ENCODE results near the gene PI4K2A.
"Not testable (repeated sequence)": the region's sequence is repeated elsewhere in the genome, so short reads cannot be mapped to it uniquely, and the experiment has no call there.

The PI4K2A gene

DNA sequence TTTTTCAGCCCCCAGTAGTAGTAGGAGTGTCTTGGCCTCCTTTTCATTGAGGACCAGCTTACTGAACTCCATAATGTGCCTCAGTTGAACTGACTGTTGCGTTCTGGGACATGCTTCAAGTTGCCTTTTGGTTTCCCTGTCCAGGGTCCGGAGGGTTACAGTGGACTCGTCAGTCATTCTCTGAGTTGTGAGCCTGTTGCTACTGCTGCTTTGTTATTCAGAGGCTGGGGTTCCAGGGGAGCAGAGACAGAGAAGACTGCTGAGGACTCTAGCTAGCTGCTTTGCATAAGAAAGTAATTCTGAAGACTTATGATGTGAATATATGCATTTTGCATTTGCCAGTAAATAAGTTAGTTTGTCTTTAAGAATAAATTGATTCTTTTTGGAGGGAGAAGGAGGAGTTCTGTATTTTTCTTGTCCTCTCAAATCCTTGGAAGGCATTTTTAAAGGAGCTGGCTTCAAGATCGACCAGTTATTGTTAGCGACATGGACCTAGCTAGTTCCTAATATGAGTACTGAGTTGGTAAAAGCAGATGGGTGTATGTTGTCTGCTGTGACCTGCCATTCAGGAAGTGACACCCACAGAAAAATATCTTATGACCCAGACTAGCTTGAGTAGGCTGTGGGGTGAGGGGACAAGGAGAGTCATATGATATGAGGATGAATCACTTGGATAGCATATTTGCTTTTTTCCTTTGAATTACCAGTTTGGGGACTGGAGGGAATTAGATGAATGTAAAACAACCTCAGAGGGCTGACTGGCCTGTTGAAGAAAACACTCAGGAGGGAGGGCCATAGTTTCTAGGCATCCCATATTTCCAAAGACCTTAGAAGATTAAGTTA is 8.3 kb downstream of the PI4K2A start:
- Histone ChIP-seq H3K36me3 (ENCODE audit: control insufficient read depth in 2 of 2, insufficient read depth in 2 of 2, low read length in 2 of 2) (peaks cover 21 to 29% of the 10 kb centered on the region in 2 donors), H3K27ac (ENCODE audit: low read length) (no peak overlapping the region), H3K27me3 (ENCODE audit: control insufficient read depth in 1 of 2, insufficient read depth in 2 of 2, low read length in 2 of 2) (no peaks in the 10 kb centered on the region), H3K4me3 (ENCODE audit: low read length in 2 of 2) (no peak overlapping the region), H3K9me3 (ENCODE audit: control insufficient read depth in 2 of 2, low read length in 2 of 2) (no peaks in the 10 kb centered on the region), H3K9ac (ENCODE audit: low read length in 2 of 2) (no peak overlapping the region), H3K4me1 (ENCODE audit: control insufficient read depth, insufficient read depth, low read length) (no peaks in the 10 kb centered on the region)

DNA sequence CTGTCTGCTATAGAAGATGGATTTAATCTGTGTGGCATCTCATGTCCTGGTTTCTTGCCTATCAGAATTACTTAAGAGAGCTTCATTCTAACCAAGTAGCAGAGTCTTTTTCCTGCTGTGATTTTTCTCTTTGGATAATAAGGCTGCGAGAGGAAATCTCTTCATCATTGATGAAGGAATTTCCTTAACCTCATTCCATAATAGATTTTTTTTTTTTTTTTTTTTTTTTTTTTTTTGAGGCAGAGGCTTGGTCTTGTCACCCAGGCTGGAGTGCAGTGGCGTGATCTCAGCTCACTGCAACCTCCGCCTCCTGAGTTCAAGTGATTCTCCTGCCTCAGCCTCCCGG is 8.9 kb downstream of the PI4K2A start:
- H3K4me1 ChIP-seq (ENCODE audit: control insufficient read depth, insufficient read depth, low read length); H3K27ac ChIP-seq (ENCODE audit: low read length); H3K4me3 ChIP-seq (ENCODE audit: low read length in 2 of 2); H3K9me3 ChIP-seq (ENCODE audit: control insufficient read depth in 2 of 2, low read length in 2 of 2); H3K27me3 ChIP-seq (ENCODE audit: control insufficient read depth in 1 of 2, insufficient read depth in 2 of 2, low read length in 2 of 2); H3K9ac ChIP-seq (ENCODE audit: low read length in 2 of 2): not testable (repeated sequence)
- peaks cover 24 to 30% of the 10 kb centered on the region in 2 donors for H3K36me3 ChIP-seq (ENCODE audit: control insufficient read depth in 2 of 2, insufficient read depth in 2 of 2, low read length in 2 of 2)

DNA sequence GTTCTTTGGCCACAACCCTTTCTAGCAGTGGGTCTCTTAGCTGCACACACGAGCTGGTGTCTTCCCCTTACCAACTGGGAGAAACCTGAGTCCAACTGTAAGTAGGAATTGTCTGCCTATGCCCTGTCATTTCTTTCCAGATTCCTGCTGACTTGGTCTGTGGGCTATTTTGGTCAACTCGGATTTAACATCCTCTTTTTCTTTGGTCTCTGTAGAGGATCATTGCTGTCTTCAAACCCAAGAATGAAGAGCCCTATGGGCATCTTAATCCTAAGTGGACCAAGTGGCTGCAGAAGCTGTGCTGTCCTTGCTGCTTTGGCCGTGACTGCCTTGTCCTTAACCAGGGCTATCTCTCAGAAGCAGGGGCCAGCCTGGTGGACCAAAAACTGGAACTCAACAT is 10.3 kb downstream of the PI4K2A start:
- H3K4me3 ChIP-seq (ENCODE audit: low read length in 2 of 2) = no peak overlapping the region
- H3K9me3 ChIP-seq (ENCODE audit: control insufficient read depth in 2 of 2, low read length in 2 of 2) = no peaks in the 10 kb centered on the region
- H3K36me3 ChIP-seq (ENCODE audit: control insufficient read depth in 2 of 2, insufficient read depth in 2 of 2, low read length in 2 of 2) = peaks cover 24 to 26% of the 10 kb centered on the region in 2 donors
- no peak overlapping the region for H3K27ac ChIP-seq (ENCODE audit: low read length)
- H3K9ac ChIP-seq (ENCODE audit: low read length in 2 of 2) = no peak overlapping the region
- H3K27me3 ChIP-seq (ENCODE audit: control insufficient read depth in 1 of 2, insufficient read depth in 2 of 2, low read length in 2 of 2) = no peaks in the 10 kb centered on the region
- no peaks in the 10 kb centered on the region for H3K4me1 ChIP-seq (ENCODE audit: control insufficient read depth, insufficient read depth, low read length)

DNA sequence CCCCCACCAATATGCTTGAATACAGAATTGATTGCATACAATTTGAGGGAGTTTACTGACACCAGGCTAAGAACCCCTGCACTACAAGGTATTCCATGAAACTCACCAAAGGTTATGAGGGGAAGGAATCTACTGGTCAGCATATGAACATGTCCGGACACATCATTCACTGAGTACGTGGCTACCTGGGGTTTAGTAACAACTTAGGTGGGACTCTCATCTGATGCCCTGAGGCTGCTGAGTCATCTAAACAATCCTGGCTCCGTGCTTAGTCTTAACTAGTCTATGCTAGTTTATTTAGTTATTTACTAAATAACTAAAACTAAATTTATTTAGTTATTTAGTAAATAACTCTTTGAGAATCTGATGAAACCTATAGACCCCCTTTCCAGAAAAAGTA is 11.3 kb downstream of the PI4K2A start:
- Histone ChIP-seq H3K9me3 (ENCODE audit: control insufficient read depth in 2 of 2, low read length in 2 of 2) (no peaks in the 10 kb centered on the region), H3K4me1 (ENCODE audit: control insufficient read depth, insufficient read depth, low read length) (no peaks in the 10 kb centered on the region), H3K36me3 (ENCODE audit: control insufficient read depth in 2 of 2, insufficient read depth in 2 of 2, low read length in 2 of 2) (peaks cover 30 to 37% of the 10 kb centered on the region in 2 donors), H3K27ac (ENCODE audit: low read length) (no peak overlapping the region), H3K4me3 (ENCODE audit: low read length in 2 of 2) (no peak overlapping the region), H3K27me3 (ENCODE audit: control insufficient read depth in 1 of 2, insufficient read depth in 2 of 2, low read length in 2 of 2) (no peaks in the 10 kb centered on the region), H3K9ac (ENCODE audit: low read length in 2 of 2) (no peak overlapping the region)

DNA sequence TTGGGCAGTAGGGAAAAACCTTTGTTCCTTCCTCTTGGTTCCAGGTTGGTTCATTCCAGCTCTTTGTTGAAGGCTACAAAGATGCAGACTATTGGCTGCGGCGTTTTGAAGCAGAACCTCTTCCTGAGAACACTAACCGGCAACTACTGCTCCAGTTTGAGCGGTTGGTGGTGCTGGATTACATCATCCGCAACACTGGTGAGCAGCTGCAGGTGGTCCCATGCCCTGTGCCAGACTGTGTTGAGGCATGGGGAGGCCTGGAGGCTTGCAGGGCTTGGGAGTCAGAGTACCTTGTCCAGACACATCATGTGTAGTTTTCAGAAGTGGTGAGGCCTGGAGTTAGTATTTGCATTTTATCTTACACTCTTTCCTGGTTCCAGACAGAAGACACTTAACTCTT is 16.3 kb downstream of the PI4K2A start:
- Histone ChIP-seq H3K9me3 (ENCODE audit: control insufficient read depth in 2 of 2, low read length in 2 of 2) (no peaks in the 10 kb centered on the region), H3K4me1 (ENCODE audit: control insufficient read depth, insufficient read depth, low read length) (no peaks in the 10 kb centered on the region), H3K27me3 (ENCODE audit: control insufficient read depth in 1 of 2, insufficient read depth in 2 of 2, low read length in 2 of 2) (no peaks in the 10 kb centered on the region), H3K9ac (ENCODE audit: low read length in 2 of 2) (no peak overlapping the region), H3K36me3 (ENCODE audit: control insufficient read depth in 2 of 2, insufficient read depth in 2 of 2, low read length in 2 of 2) (peaks cover 27 to 30% of the 10 kb centered on the region in 2 donors), H3K27ac (ENCODE audit: low read length) (no peak overlapping the region), H3K4me3 (ENCODE audit: low read length in 2 of 2) (no peak overlapping the region)

DNA sequence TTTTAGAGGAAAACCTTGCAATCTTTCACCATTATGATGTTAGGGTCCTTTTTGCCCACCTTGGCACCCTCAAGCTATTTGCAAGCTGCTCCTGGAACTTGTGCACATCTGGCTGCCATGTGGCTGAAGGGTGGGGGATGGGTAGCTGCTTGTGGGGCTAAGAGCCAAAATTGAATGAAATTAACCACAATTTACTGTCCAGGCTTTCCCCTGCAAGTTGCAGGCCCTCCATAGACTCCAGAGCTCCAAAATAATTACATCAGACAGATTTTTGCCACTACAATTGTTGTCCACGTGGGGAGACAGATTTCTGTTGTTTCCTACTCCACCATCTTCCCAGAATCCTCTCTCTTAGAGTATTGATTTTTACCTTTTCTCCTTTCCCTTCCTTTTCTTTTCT is 19.1 kb downstream of the PI4K2A start:
- Histone ChIP-seq H3K4me1 (ENCODE audit: control insufficient read depth, insufficient read depth, low read length) (no peaks in the 10 kb centered on the region), H3K9me3 (ENCODE audit: control insufficient read depth in 2 of 2, low read length in 2 of 2) (no peaks in the 10 kb centered on the region), H3K27me3 (ENCODE audit: control insufficient read depth in 1 of 2, insufficient read depth in 2 of 2, low read length in 2 of 2) (no peaks in the 10 kb centered on the region), H3K9ac (ENCODE audit: low read length in 2 of 2) (no peak overlapping the region), H3K27ac (ENCODE audit: low read length) (no peak overlapping the region), H3K36me3 (ENCODE audit: control insufficient read depth in 2 of 2, insufficient read depth in 2 of 2, low read length in 2 of 2) (peaks cover 22 to 34% of the 10 kb centered on the region in 2 donors), H3K4me3 (ENCODE audit: low read length in 2 of 2) (no peak overlapping the region)

DNA sequence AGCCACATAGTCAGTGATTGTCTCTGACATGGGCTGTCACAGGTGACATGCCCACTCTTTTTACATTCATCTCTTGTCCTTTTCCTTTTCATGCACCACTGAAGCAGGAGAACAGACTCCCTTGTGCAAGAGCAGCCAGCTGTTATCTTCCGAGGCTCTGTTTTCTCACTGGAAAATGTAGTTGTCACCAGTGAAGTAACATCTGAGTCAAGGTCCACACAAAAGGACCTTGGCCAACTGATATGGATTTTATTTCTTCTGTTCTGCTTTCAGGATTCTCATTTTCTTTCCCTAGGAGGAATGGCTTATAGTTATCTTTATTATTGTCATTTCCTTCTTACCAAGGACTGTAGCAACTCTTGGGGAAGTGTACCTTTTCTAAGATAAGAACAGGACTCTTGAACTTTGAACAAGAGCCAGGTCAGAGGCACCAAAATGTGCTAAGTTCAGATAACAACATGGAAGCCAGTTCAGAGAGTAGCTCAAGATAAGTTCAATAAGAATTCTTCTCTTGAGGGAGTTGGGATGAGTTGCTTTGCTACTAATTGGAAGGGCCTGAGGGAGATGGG is 23.9 kb downstream of the PI4K2A start:
- no peaks in the 10 kb centered on the region for H3K27me3 ChIP-seq (ENCODE audit: control insufficient read depth in 1 of 2, insufficient read depth in 2 of 2, low read length in 2 of 2)
- peaks cover 17 to 49% of the 10 kb centered on the region in 2 donors for H3K36me3 ChIP-seq (ENCODE audit: control insufficient read depth in 2 of 2, insufficient read depth in 2 of 2, low read length in 2 of 2)
- no peaks in the 10 kb centered on the region for H3K9me3 ChIP-seq (ENCODE audit: control insufficient read depth in 2 of 2, low read length in 2 of 2)
- no peak overlapping the region for H3K27ac ChIP-seq (ENCODE audit: low read length)
- no peak overlapping the region for H3K9ac ChIP-seq (ENCODE audit: low read length in 2 of 2)
- H3K4me3 ChIP-seq (ENCODE audit: low read length in 2 of 2) = no peak overlapping the region
- H3K4me1 ChIP-seq (ENCODE audit: control insufficient read depth, insufficient read depth, low read length) = no peaks in the 10 kb centered on the region

DNA sequence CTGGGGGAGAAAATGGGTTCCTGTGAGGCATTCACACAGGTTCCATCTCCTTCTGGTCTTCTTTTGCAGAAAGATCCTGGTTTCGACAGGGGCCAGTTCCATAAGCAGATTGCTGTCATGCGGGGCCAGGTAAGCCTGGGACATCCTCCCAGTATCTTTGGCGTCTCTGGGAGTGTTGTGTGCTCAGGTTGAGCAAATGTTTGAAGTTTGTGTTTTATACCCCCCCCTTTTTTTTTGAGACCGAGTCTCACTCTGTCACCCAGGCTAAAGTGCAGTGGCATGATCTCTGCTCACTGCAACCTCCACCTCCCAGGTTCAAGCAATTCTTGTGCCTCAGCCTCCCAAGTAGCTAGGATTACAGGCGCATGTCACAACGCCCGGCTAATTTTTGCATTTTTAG is 26.5 kb downstream of the PI4K2A start:
- no peak overlapping the region for H3K27ac ChIP-seq (ENCODE audit: low read length)
- peaks cover 22 to 51% of the 10 kb centered on the region in 2 donors for H3K36me3 ChIP-seq (ENCODE audit: control insufficient read depth in 2 of 2, insufficient read depth in 2 of 2, low read length in 2 of 2)

DNA sequence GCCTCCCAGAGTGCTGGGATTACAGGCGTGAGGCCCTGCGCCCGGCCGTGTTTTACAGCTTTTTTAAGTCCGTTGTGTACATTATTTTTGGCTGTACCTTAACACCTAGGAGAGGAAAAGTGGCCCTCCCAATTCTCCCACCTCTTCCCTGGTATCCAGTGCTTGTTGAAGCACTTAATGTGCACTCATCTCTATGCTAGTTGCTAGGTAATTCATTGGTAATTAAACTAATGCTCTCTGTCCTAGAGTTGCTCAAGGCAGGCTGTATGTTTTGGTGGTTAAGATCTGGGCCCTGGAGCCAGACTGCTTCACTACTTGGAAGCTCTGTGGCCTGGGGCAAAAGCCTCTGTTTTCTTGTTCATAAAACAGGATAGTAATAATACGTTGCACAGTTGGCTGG is 27.0 kb downstream of the PI4K2A start:
- H3K9me3 ChIP-seq (ENCODE audit: control insufficient read depth in 2 of 2, low read length in 2 of 2) = no peaks in the 10 kb centered on the region
- no peaks in the 10 kb centered on the region for H3K27me3 ChIP-seq (ENCODE audit: control insufficient read depth in 1 of 2, insufficient read depth in 2 of 2, low read length in 2 of 2)
- no peak overlapping the region for H3K9ac ChIP-seq (ENCODE audit: low read length in 2 of 2)
- H3K4me1 ChIP-seq (ENCODE audit: control insufficient read depth, insufficient read depth, low read length) = no peaks in the 10 kb centered on the region
- H3K27ac ChIP-seq (ENCODE audit: low read length) = no peak overlapping the region
- H3K36me3 ChIP-seq (ENCODE audit: control insufficient read depth in 2 of 2, insufficient read depth in 2 of 2, low read length in 2 of 2) = peaks cover 22 to 48% of the 10 kb centered on the region in 2 donors
- no peak overlapping the region for H3K4me3 ChIP-seq (ENCODE audit: low read length in 2 of 2)

More for the DNA sequence above, 26.5 kb downstream of the PI4K2A start:
- Histone ChIP-seq H3K9me3 (ENCODE audit: control insufficient read depth in 2 of 2, low read length in 2 of 2) (no peaks in the 10 kb centered on the region), H3K27me3 (ENCODE audit: control insufficient read depth in 1 of 2, insufficient read depth in 2 of 2, low read length in 2 of 2) (no peaks in the 10 kb centered on the region), H3K9ac (ENCODE audit: low read length in 2 of 2) (no peak overlapping the region), H3K4me3 (ENCODE audit: low read length in 2 of 2) (no peak overlapping the region), H3K4me1 (ENCODE audit: control insufficient read depth, insufficient read depth, low read length) (no peaks in the 10 kb centered on the region)

DNA sequence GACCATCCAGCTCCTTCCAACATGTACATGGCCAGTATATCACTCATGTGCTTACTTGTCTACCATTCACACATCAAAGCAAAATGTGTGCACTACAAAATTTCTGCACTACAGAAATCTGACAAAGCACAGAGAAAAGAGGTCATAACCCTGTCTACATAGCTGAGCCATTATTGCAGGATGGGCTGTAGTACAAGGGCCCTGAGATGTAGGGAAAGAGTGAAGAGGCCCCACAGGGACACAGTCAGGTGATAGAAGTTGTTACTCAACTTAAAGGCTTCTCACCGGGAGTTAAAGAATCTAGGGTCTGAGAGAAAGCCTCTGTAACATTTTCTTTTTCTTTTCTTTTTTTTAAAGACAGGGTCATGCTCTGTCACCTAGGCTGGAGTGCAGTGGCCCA is 29.1 kb downstream of the PI4K2A start:
- H3K9ac ChIP-seq (ENCODE audit: low read length in 2 of 2) = no peak overlapping the region
- no peak overlapping the region for H3K4me3 ChIP-seq (ENCODE audit: low read length in 2 of 2)
- H3K27ac ChIP-seq (ENCODE audit: low read length) = no peak overlapping the region
- peaks cover 2% of the 10 kb centered on the region for H3K4me1 ChIP-seq (ENCODE audit: control insufficient read depth, insufficient read depth, low read length)
- H3K9me3 ChIP-seq (ENCODE audit: control insufficient read depth in 2 of 2, low read length in 2 of 2) = no peaks in the 10 kb centered on the region
- H3K27me3 ChIP-seq (ENCODE audit: control insufficient read depth in 1 of 2, insufficient read depth in 2 of 2, low read length in 2 of 2) = no peaks in the 10 kb centered on the region
- H3K36me3 ChIP-seq (ENCODE audit: control insufficient read depth in 2 of 2, insufficient read depth in 2 of 2, low read length in 2 of 2) = peaks cover 26 to 45% of the 10 kb centered on the region in 2 donors
